SK-N-SH (cell line): ENCODE measurements around the gene TMEM132E. TPM values are rescaled to one million over a fixed set of nuclear protein-coding genes. Genes with fewer than 3 reads are reported as not detected.

Experiments
- CTCF ChIA-PET: fragments of 300-600, 350-600 bp; formaldehyde crosslinking; extraction: SDS; loops from one replicate; lab custom pipeline; 2021; lab: Yijun Ruan, JAX
- POLR2A ChIA-PET: fragments of 350-600 bp; sonication (Branson Sonifier 250); formaldehyde crosslinking; extraction: SDS; loops from one replicate; lab custom pipeline; 2020; ENCODE audit warnings: antibody characterized with exemption, inconsistent platforms; lab: Yijun Ruan, JAX
- DNase-seq: peaks from one replicate; pipeline ENCODE4 v3.0.0; 2012
- H2AFZ ChIP-seq: fragments of 200-600 bp; sonication (generic); 2 replicates; pipeline ENCODE4 v1.8.1; 2016; ENCODE audit warnings: antibody characterized with exemption, mild to moderate bottlenecking, low read depth
- H3F3A ChIP-seq: fragments of 200-600 bp; sonication (generic); replicated peaks from 2 replicates; pipeline ENCODE3; 2016; ENCODE audit warnings: antibody characterized with exemption, mild to moderate bottlenecking; ENCODE audit not compliant: insufficient read depth
- H3K27ac ChIP-seq, 2 experiments: fragments of 200-500 bp in 1 of 2; fragments of 200-600 bp in 1 of 2; sonication (Bioruptor generic) in 1 of 2; sonication (generic), shearing (Covaris generic) in 1 of 2; 2 replicates each; pipeline versions ENCODE4 v1.5.1 to v1.6.1; 2014 to 2016; ENCODE audit warnings: low read depth in 2 of 2, inconsistent platforms in 1 of 2, low read length in 1 of 2, mild to moderate bottlenecking in 1 of 2, mixed read lengths in 1 of 2
- H3K27me3 ChIP-seq: fragments of 200-600 bp; sonication (generic), shearing (Covaris generic); 2 replicates; pipeline ENCODE4 v1.6.1; 2016; ENCODE audit warnings: mixed run types; ENCODE audit not compliant: insufficient read depth
- H3K36me3 ChIP-seq, 2 experiments: fragments of 200-500 bp in 1 of 2; fragments of 200-600 bp in 1 of 2; sonication (Bioruptor generic) in 1 of 2; sonication (generic) in 1 of 2; replicated peaks in 1 of 2; 2 replicates each; pipeline versions ENCODE3 to v1.5.1; 2014 to 2016; ENCODE audit warnings: low read length in 1 of 2, mild to moderate bottlenecking in 1 of 2; ENCODE audit not compliant: insufficient read depth in 2 of 2, control insufficient read depth in 1 of 2
- H3K4me1 ChIP-seq, 2 experiments: fragments of 200-500 bp in 1 of 2; fragments of 200-600 bp in 1 of 2; sonication (Bioruptor generic) in 1 of 2; sonication (generic), shearing (Covaris generic) in 1 of 2; 2 replicates each; pipeline versions ENCODE4 v1.5.1 to v1.6.1; 2014 to 2016; ENCODE audit warnings: low read depth in 1 of 2, low read length in 1 of 2, mixed run types in 1 of 2; ENCODE audit not compliant: insufficient read depth in 2 of 2, control insufficient read depth in 1 of 2
- H3K4me2 ChIP-seq: fragments of 200-600 bp; sonication (generic), shearing (Covaris generic); 2 replicates; pipeline ENCODE4 v1.6.1; 2017; ENCODE audit warnings: mixed run types
- H3K4me3 ChIP-seq, 2 experiments: fragments of 200-500 bp in 1 of 2; fragments of 200-600 bp in 1 of 2; sonication (Bioruptor generic) in 1 of 2; sonication (generic), shearing (Covaris generic) in 1 of 2; 2 replicates each; pipeline versions ENCODE4 v1.5.1 to v1.8.1; 2014 to 2016; ENCODE audit warnings: low read depth in 2 of 2, inconsistent platforms in 1 of 2, low read length in 1 of 2, mild to moderate bottlenecking in 1 of 2, mixed read lengths in 1 of 2, moderate library complexity in 1 of 2
- H3K79me2 ChIP-seq: fragments of 200-600 bp; sonication (generic); 2 replicates; pipeline ENCODE4 v1.8.1; 2017; ENCODE audit warnings: mild to moderate bottlenecking; ENCODE audit not compliant: insufficient read depth
- H3K9ac ChIP-seq: fragments of 200-600 bp; sonication (generic); 2 replicates; pipeline ENCODE4 v1.6.1; 2017; ENCODE audit warnings: mixed run types
- H3K9me2 ChIP-seq: fragments of 200-600 bp; sonication (generic); 2 replicates; pipeline ENCODE4 v1.6.1; 2017; ENCODE audit warnings: mixed run types
- H3K9me3 ChIP-seq: fragments of 200-600 bp; sonication (generic); 2 replicates; pipeline ENCODE4 v1.6.1; 2017; ENCODE audit warnings: mixed run types, mild to moderate bottlenecking, moderate library complexity
- H4K20me1 ChIP-seq: fragments of 200-600 bp; sonication (generic); 2 replicates; pipeline ENCODE4 v1.6.1; 2017; ENCODE audit warnings: mild to moderate bottlenecking, mixed run types; ENCODE audit not compliant: insufficient read depth
- MXI1 ChIP-seq: IDR thresholded peaks from 2 replicates; pipeline ENCODE4 v1.6.1; 2012; ENCODE audit warnings: mild to moderate bottlenecking, low read depth, low read length, improper control_type of control experiment
- RAD21 ChIP-seq: IDR thresholded peaks from 2 replicates; pipeline ENCODE4 v1.6.1; 2012; ENCODE audit warnings: mild to moderate bottlenecking, low read length
- RFX5 ChIP-seq: IDR thresholded peaks from 2 replicates; pipeline ENCODE4 v1.6.1; 2012; ENCODE audit warnings: mild to moderate bottlenecking, improper control_type of control experiment, low read length
- YY1 ChIP-seq: IDR thresholded peaks from 2 replicates; pipeline ENCODE4 v1.4.0; 2012; ENCODE audit warnings: low read depth, mild to moderate bottlenecking
- whole genome bisulfite sequencing: methylation state at CpG from one replicate; pipeline ENCODE4 v1.1.6; 2017; ENCODE audit warnings: low lambda C conversion rate; 5-methylcytosine and 5-hydroxymethylcytosine counted together
- polyA plus RNA-seq, 3 experiments: library from polyadenylated mRNA; depleted of rRNA; stranded (reverse); fragments of >200 nt; gene quantifications; 2 replicates each; pipeline ENCODE4 v1.2.3, GENCODE V29; 2012
- TF ChIP-seq, protein P1 (sequence below): fragments of 200-600 bp; sonication (generic); IDR thresholded peaks from 2 replicates; pipeline ENCODE4 v1.6.1; 2017; ENCODE audit warnings: antibody characterized with exemption, mild to moderate bottlenecking, moderate library complexity
- TF ChIP-seq, protein P2 (sequence below): IDR thresholded peaks from 2 replicates; pipeline ENCODE4 v1.6.1; 2012; ENCODE audit warnings: mild to moderate bottlenecking, low read depth, low read length, moderate library complexity

The TMEM132E gene
- polyA plus RNA-seq, 1 of the 3 experiments (the other 2 are of a cell fraction) = not detected

DNA sequence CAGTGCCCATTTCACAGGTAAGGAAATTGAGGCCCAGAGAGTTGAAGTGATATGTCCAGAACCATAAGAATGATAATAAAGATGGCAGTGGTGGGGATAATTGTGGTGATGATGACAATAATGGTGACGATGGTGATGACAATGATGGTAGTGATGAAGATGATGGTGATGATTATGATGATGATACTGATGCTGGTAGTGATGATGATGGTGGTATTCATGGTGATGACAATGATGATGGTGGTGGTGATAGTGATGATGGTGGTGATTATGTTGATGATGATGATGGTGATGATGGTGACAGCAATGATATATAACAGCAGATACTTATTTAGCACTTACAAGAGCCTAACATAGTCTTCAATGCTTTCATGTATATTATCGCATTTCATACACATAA is 18.1 kb upstream of the TMEM132E start:
- no peak for DNase-seq
- Histone ChIP-seq H3K79me2 (no peaks in the 10 kb centered on the region), H3K27ac (no peak overlapping the region), H3K27me3 (no peaks in the 10 kb centered on the region), H3F3A (no peaks in the 10 kb centered on the region), H3K4me1 (no peaks in the 10 kb centered on the region), H3K4me2 (no peak overlapping the region), H3K36me3 (no peaks in the 10 kb centered on the region), H3K9me3 (no peaks in the 10 kb centered on the region), H4K20me1 (no peaks in the 10 kb centered on the region), H3K4me3 (no peak overlapping the region), H3K9ac (no peak overlapping the region), H3K9me2 (no peaks in the 10 kb centered on the region), H2AFZ (no peak overlapping the region)
- POLR2A ChIA-PET = no interaction called here
- 56% methylated on average over 2 of the region's 2 CpGs for WGBS
- TF ChIP-seq YY1 (no peak), RFX5 (no peak), MXI1 (no peak)
- CTCF ChIA-PET = interaction anchor here (1.5 kb wide), 1 partner anchor 11 kb away, joined by 4 read pairs; no protein-coding TSS in a partner anchor

DNA sequence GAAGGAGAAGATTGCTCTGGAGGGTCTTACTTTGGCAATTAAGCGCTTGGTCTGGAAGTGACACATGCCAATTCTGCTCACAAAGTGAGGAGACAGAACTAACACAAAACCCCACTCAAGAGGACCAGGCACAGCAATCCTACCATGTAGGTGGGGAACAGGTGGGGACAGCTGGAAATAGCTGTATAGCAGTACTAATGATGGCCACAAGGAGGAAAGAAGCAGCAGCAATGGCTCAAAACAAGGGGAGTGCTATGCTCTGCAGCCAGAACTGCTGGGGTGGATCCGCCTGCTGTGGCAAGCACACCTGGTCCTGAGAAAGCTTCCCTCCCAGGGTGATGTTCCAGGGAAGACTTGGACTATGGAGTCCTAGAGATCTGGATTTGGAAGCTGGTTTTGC is 17.0 kb upstream of the TMEM132E start:
- no peak overlapping the region for H3K27ac ChIP-seq
- H3K9me3 ChIP-seq = no peaks in the 10 kb centered on the region
- no peaks in the 10 kb centered on the region for H3K9me2 ChIP-seq
- H3K36me3 ChIP-seq = no peaks in the 10 kb centered on the region
- TF ChIP-seq, protein P1, sequence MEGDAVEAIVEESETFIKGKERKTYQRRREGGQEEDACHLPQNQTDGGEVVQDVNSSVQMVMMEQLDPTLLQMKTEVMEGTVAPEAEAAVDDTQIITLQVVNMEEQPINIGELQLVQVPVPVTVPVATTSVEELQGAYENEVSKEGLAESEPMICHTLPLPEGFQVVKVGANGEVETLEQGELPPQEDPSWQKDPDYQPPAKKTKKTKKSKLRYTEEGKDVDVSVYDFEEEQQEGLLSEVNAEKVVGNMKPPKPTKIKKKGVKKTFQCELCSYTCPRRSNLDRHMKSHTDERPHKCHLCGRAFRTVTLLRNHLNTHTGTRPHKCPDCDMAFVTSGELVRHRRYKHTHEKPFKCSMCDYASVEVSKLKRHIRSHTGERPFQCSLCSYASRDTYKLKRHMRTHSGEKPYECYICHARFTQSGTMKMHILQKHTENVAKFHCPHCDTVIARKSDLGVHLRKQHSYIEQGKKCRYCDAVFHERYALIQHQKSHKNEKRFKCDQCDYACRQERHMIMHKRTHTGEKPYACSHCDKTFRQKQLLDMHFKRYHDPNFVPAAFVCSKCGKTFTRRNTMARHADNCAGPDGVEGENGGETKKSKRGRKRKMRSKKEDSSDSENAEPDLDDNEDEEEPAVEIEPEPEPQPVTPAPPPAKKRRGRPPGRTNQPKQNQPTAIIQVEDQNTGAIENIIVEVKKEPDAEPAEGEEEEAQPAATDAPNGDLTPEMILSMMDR = peak; percentile 44
- peak; percentile 45 for TF ChIP-seq RAD21
- TF ChIP-seq, protein P2, sequence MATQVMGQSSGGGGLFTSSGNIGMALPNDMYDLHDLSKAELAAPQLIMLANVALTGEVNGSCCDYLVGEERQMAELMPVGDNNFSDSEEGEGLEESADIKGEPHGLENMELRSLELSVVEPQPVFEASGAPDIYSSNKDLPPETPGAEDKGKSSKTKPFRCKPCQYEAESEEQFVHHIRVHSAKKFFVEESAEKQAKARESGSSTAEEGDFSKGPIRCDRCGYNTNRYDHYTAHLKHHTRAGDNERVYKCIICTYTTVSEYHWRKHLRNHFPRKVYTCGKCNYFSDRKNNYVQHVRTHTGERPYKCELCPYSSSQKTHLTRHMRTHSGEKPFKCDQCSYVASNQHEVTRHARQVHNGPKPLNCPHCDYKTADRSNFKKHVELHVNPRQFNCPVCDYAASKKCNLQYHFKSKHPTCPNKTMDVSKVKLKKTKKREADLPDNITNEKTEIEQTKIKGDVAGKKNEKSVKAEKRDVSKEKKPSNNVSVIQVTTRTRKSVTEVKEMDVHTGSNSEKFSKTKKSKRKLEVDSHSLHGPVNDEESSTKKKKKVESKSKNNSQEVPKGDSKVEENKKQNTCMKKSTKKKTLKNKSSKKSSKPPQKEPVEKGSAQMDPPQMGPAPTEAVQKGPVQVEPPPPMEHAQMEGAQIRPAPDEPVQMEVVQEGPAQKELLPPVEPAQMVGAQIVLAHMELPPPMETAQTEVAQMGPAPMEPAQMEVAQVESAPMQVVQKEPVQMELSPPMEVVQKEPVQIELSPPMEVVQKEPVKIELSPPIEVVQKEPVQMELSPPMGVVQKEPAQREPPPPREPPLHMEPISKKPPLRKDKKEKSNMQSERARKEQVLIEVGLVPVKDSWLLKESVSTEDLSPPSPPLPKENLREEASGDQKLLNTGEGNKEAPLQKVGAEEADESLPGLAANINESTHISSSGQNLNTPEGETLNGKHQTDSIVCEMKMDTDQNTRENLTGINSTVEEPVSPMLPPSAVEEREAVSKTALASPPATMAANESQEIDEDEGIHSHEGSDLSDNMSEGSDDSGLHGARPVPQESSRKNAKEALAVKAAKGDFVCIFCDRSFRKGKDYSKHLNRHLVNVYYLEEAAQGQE = no peak
- ChIA-PET POLR2A (no interaction called here), CTCF (interaction anchor here (0.8 to 2.3 kb wide), 13 partner anchors 8 to 330 kb away, joined by 3 to 11 read pairs (median 4); partner anchors contain the start of gene TMEM132E)
- no peaks in the 10 kb centered on the region for H3F3A ChIP-seq
- H3K9ac ChIP-seq = no peak overlapping the region
- no peak overlapping the region for H3K4me3 ChIP-seq
- H4K20me1 ChIP-seq = no peaks in the 10 kb centered on the region
- no peak overlapping the region for H3K4me2 ChIP-seq
- 38% methylated on average over 2 of the region's 2 CpGs for WGBS
- DNase-seq = peak; percentile 45
- no peak overlapping the region for H2AFZ ChIP-seq
- H3K4me1 ChIP-seq = no peaks in the 10 kb centered on the region
- no peaks in the 10 kb centered on the region for H3K79me2 ChIP-seq
- no peaks in the 10 kb centered on the region for H3K27me3 ChIP-seq
